HEK293 (cell line): ENCODE results near the gene MRPL43.

Experiments used
- GLIS1 ChIP-seq: fragments of 450-650 bp; formaldehyde crosslinking; IDR thresholded peaks from 2 replicates; pipeline ENCODE4 v1.5.1; 2016; ENCODE audit warnings: missing biosample characterization, missing genetic modification characterization
- ZBTB17 ChIP-seq: fragments of 450-650 bp; formaldehyde crosslinking; IDR thresholded peaks from 2 replicates; pipeline ENCODE4 v1.5.1; 2016; ENCODE audit warnings: missing biosample characterization, missing genetic modification characterization
- TF ChIP-seq, protein P1 (sequence below): fragments of 450-650 bp; formaldehyde crosslinking; IDR thresholded peaks from 2 replicates; pipeline ENCODE4 v1.5.1; 2016; ENCODE audit warnings: missing biosample characterization, missing genetic modification characterization
- TF ChIP-seq, protein P2 (sequence below): fragments of 450-650 bp; formaldehyde crosslinking; IDR thresholded peaks from 2 replicates; pipeline ENCODE4 v1.5.1; 2016; ENCODE audit warnings: missing biosample characterization, missing genetic modification characterization

DNA sequence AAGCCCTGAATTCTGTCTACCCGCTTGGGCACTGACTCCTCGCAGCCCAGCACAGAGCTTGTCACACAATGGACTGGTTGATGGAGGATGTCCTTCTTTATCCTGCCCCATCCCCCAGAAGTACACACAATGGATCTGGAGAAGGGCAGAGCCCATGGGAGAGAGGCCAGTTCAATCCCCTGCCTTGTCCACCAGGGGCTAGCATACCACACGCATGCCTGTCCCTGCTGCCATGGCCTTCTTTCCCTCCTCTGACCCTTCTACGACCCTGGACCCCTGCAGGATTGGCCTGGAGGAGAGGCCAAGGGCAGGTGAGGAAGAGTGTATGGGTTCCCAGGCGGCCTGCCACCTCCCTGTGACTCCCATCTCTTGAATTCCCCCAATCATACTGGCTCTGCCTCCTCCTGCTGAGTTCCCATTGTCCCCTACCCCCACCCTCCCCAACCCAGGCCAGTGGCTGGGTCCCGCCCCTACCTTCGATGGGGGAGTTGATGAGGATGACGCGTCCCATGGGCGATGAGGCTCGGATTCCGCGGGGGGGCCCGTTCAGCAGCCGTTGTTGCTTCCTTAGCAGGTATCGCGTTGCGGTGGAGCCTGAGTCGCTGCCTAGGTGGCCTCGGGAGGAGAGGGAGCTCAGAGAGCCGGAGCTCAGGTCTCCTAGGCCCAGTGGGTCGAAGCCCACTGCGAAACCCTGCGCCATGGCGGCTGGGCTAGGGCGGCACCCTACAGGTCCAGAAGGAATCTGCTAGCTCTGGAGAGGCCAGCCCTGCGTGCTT, 42.4 kb upstream of the MRPL43 start:
- TF ChIP-seq ZBTB17 (tag by site-specific recombination) (no peak), GLIS1 (tag by site-specific recombination) (peak; percentile 49; the same call in 1 of the 2 replicates)
- TF ChIP-seq, protein P1, sequence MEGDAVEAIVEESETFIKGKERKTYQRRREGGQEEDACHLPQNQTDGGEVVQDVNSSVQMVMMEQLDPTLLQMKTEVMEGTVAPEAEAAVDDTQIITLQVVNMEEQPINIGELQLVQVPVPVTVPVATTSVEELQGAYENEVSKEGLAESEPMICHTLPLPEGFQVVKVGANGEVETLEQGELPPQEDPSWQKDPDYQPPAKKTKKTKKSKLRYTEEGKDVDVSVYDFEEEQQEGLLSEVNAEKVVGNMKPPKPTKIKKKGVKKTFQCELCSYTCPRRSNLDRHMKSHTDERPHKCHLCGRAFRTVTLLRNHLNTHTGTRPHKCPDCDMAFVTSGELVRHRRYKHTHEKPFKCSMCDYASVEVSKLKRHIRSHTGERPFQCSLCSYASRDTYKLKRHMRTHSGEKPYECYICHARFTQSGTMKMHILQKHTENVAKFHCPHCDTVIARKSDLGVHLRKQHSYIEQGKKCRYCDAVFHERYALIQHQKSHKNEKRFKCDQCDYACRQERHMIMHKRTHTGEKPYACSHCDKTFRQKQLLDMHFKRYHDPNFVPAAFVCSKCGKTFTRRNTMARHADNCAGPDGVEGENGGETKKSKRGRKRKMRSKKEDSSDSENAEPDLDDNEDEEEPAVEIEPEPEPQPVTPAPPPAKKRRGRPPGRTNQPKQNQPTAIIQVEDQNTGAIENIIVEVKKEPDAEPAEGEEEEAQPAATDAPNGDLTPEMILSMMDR, result no peak
- TF ChIP-seq, protein P2, sequence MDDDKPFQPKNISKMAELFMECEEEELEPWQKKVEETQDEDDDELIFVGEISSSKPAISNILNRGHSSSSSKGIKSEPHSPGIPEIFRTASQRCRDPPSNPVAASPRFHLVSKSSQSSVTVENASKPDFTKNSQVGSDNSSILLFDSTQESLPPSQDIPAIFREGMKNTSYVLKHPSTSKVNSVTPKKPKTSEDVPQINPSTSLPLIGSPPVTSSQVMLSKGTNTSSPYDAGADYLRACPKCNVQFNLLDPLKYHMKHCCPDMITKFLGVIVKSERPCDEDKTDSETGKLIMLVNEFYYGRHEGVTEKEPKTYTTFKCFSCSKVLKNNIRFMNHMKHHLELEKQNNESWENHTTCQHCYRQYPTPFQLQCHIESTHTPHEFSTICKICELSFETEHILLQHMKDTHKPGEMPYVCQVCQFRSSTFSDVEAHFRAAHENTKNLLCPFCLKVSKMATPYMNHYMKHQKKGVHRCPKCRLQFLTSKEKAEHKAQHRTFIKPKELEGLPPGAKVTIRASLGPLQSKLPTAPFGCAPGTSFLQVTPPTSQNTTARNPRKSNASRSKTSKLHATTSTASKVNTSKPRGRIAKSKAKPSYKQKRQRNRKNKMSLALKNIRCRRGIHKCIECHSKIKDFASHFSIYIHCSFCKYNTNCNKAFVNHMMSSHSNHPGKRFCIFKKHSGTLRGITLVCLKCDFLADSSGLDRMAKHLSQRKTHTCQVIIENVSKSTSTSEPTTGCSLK, result no peak
